Hepatocyte (in vitro differentiated cells): ENCODE results near the gene RIMS4.

Source experiments
- CTCF ChIP-seq: fragments of 200-600 bp; sonication (generic); IDR thresholded peaks from 2 replicates; pipeline ENCODE4 v1.5.1; 2016; ENCODE audit warnings: antibody characterized with exemption, mild to moderate bottlenecking; ENCODE audit not compliant: poor library complexity
- EZH2 ChIP-seq: fragments of 200-600 bp; sonication (generic); IDR thresholded peaks from 2 replicates; pipeline ENCODE4 v1.6.1; 2016; ENCODE audit warnings: antibody characterized with exemption, mild to moderate bottlenecking, borderline replicate concordance

- TF ChIP-seq CTCF: no peak
- TF ChIP-seq EZH2: no peak
Observed at GRCh38 chr20:44835661-44836221, 25.4 kb upstream of the RIMS4 start.
